Body of pancreas (tissue), 4 donors: ENCODE results near the gene MMP20. TPM values are rescaled to one million over a fixed set of nuclear protein-coding genes. Genes with fewer than 3 reads are reported as not detected.

Source experiments
- ATAC-seq: fragments of 150-250 bp; one replicate; pipeline ENCODE4 v1.9.1; 2016
- DNase-seq, 4 donors: peaks; one replicate each; pipeline ENCODE4 v3.0.0-alpha.2; 2019
- H3K27ac ChIP-seq, 4 donors: fragments of 200-600 bp; sonication (generic); 1 replicate in 3 of 4; 2 replicates in 1 of 4; pipeline versions ENCODE4 v1.5.1 to v1.6.1; 2016 to 2019; ENCODE audit warnings: mild to moderate bottlenecking in 1 of 4, mixed read lengths in 1 of 4, moderate library complexity in 1 of 4
- H3K27me3 ChIP-seq, 2 donors: fragments of 200-600 bp; sonication (generic); one replicate each; pipeline ENCODE4 v1.6.0; 2016; ENCODE audit warnings: mild to moderate bottlenecking in 1 of 2
- H3K36me3 ChIP-seq, 2 donors: fragments of 200-600 bp; sonication (generic); replicated peaks in 1 of 2; 2 replicates each; pipeline ENCODE4 v1.5.1; 2016; ENCODE audit warnings: low read depth in 2 of 2; ENCODE audit not compliant: insufficient read depth in 1 of 2
- H3K4me1 ChIP-seq: fragments of 200-600 bp; sonication (generic); one replicate; pipeline ENCODE4 v1.6.0; 2016
- H3K4me3 ChIP-seq, 2 donors: fragments of 200-600 bp; sonication (generic); 1 replicate in 1 of 2; 2 replicates in 1 of 2; pipeline ENCODE4 v1.5.1; 2016 to 2019
- H3K9me3 ChIP-seq, 3 donors: fragments of 200-600 bp; sonication (generic); 1 replicate in 2 of 3; 2 replicates in 1 of 3; pipeline ENCODE4 v1.5.1; 2016
- CTCF ChIP-seq, 7 experiments: fragments of 450-650 bp in 4 of 7; fragments of 200-600 bp in 3 of 7; sonication (generic) in 3 of 7; IDR thresholded peaks; one replicate each; pipeline ENCODE4 v1.5.1; 2016 to 2019; ENCODE audit warnings: antibody characterized with exemption in 7 of 7
- POLR2A ChIP-seq, 3 donors: fragments of 450-650 bp; IDR thresholded peaks; one replicate each; pipeline ENCODE4 v1.6.1; 2016; ENCODE audit warnings: antibody characterized with exemption in 3 of 3, mild to moderate bottlenecking in 2 of 3
- whole genome bisulfite sequencing, 2 donors: methylation state at CpG; one replicate each; pipeline ENCODE4 v1.1.5; 2017; 5-methylcytosine and 5-hydroxymethylcytosine counted together
- intact Hi-C: fragments of 100-400 bp; cut with DNase I; formaldehyde crosslinking; loops from one replicate; pipeline ENCODE4 v1.15.1; 2023
- total RNA-seq, 2 donors: library from RNA; depleted of rRNA; stranded (reverse); fragments of >200 nt; gene quantifications; one replicate each; pipeline ENCODE4 v1.1.0, GENCODE V29; 2016

The MMP20 gene
- total RNA-seq, 2 donors from 2014 or later, result not detected

- ATAC-seq, result no peak
- intact Hi-C loops, result no loop called here
- no peaks in the 10 kb centered on the region for H3K27me3 ChIP-seq
These were observed 52.4 kb downstream of the MMP20 start for GRCh38 chr11:102572554-102573220.

GRCh38 chr11:102568851-102569250 lies 56.3 kb downstream of the MMP20 start:
- no peak for ATAC-seq

More at GRCh38 chr11:102572554-102573220, 52.4 kb downstream of the MMP20 start:
- DNase-seq, result no peak
- no peak for TF ChIP-seq CTCF (IDR thresholded peaks at IDR 0.05)
- no peak for TF ChIP-seq POLR2A (IDR thresholded peaks at IDR 0.05)
- H3K4me3 ChIP-seq, result no peak overlapping the region
- H3K36me3 ChIP-seq, result no peaks in the 10 kb centered on the region
- WGBS, 2 donors, result 63 to 78% methylated on average over 2 of the region's 2 CpGs
- peaks cover 0 to 4% (median 0%) of the 10 kb centered on the region in 3 donors for H3K9me3 ChIP-seq
- no peak overlapping the region for H3K27ac ChIP-seq
- no peaks in the 10 kb centered on the region for H3K4me1 ChIP-seq

GRCh38 chr11:102566112-102566511 lies 59.0 kb downstream of the MMP20 start:
- no peak for TF ChIP-seq CTCF (IDR thresholded peaks at IDR 0.05)
- no peak for TF ChIP-seq POLR2A (IDR thresholded peaks at IDR 0.05)
- no peaks in the 10 kb centered on the region for H3K27me3 ChIP-seq
- no peak for DNase-seq
- 48 to 52% methylated on average over 1 of the region's 1 CpG for WGBS, 2 donors
- H3K4me1 ChIP-seq, result no peaks in the 10 kb centered on the region
- intact Hi-C loops, result no loop called here
- no peaks in the 10 kb centered on the region for H3K36me3 ChIP-seq
- no peak for ATAC-seq
- H3K27ac ChIP-seq, result no peak overlapping the region
- H3K9me3 ChIP-seq, result peaks cover 0 to 4% (median 0%) of the 10 kb centered on the region in 3 donors
- no peak overlapping the region for H3K4me3 ChIP-seq

More at GRCh38 chr11:102568851-102569250, 56.3 kb downstream of the MMP20 start:
- H3K36me3 ChIP-seq, result no peaks in the 10 kb centered on the region
- DNase-seq, result no peak
- intact Hi-C loops, result no loop called here
- peaks cover 0 to 4% (median 0%) of the 10 kb centered on the region in 3 donors for H3K9me3 ChIP-seq
- 63 to 77% methylated on average over 3 of the region's 3 CpGs for WGBS, 2 donors
- no peaks in the 10 kb centered on the region for H3K4me1 ChIP-seq
- no peaks in the 10 kb centered on the region for H3K27me3 ChIP-seq
- H3K4me3 ChIP-seq, result no peak overlapping the region
- TF ChIP-seq CTCF (IDR thresholded peaks at IDR 0.05) (no peak), POLR2A (IDR thresholded peaks at IDR 0.05) (no peak)
- H3K27ac ChIP-seq, result no peak overlapping the region

- Histone ChIP-seq H3K4me3 (no peak overlapping the region), H3K27me3 (no peaks in the 10 kb centered on the region), H3K9me3 (peaks cover 0 to 4% (median 0%) of the 10 kb centered on the region in 3 donors), H3K36me3 (no peaks in the 10 kb centered on the region), H3K27ac (no peak overlapping the region), H3K4me1 (peaks cover 7% of the 10 kb centered on the region)
- intact Hi-C loops, result no loop called here
- DNase-seq (no peak), ATAC-seq (peak; percentile 45)
- 52 to 72% methylated on average over 2 of the region's 2 CpGs for WGBS, 2 donors
- TF ChIP-seq CTCF (IDR thresholded peaks at IDR 0.05) (no peak), POLR2A (IDR thresholded peaks at IDR 0.05) (no peak)
These were observed 61.0 kb downstream of the MMP20 start for GRCh38 chr11:102564110-102564509.

- no peak for DNase-seq
- peaks cover 7% of the 10 kb centered on the region for H3K4me1 ChIP-seq
- H3K27ac ChIP-seq, result no peak overlapping the region
- intact Hi-C loops, result no loop called here
- H3K9me3 ChIP-seq, result no peaks in the 10 kb centered on the region
- no peaks in the 10 kb centered on the region for H3K27me3 ChIP-seq
- no peak for ATAC-seq
- H3K4me3 ChIP-seq, result no peak overlapping the region
- TF ChIP-seq POLR2A (IDR thresholded peaks at IDR 0.05), result no peak
- TF ChIP-seq CTCF (IDR thresholded peaks at IDR 0.05), result no peak
- H3K36me3 ChIP-seq, result no peaks in the 10 kb centered on the region
These were observed 63.5 kb downstream of the MMP20 start for GRCh38 chr11:102561636-102562035.
